Activated T-cell treated with anti-CD3 and anti-CD28 coated beads, Interleukin-2, amount 50 U/mL, for 4 hours (primary cell): ENCODE measurements around the gene ALG14. TPM values are rescaled to one million over a fixed set of nuclear protein-coding genes. Genes with fewer than 3 reads are reported as not detected.
"Not testable (repeated sequence)": the region's sequence is repeated elsewhere in the genome, so short reads cannot be mapped to it uniquely, and the experiment has no call there.

Experiments used
- ATAC-seq, 2 donors: fragments of 200-7000 bp; cut with Tn5 transposase; one replicate each; pipeline ENCODE4 v1.10.0; 2021
- DNase-seq: peaks from one replicate; pipeline ENCODE4 v3.0.0-alpha.2; 2020
- H3K27me3 Mint-ChIP-seq: one replicate; pipeline ENCODE4 v1.8.0; 2021; ENCODE audit warnings: low read depth, mixed read lengths
- H3K36me3 Mint-ChIP-seq: one replicate; pipeline ENCODE4 v1.8.0; 2022; ENCODE audit warnings: mixed read lengths; ENCODE audit not compliant: insufficient read depth
- H3K4me1 Mint-ChIP-seq: one replicate; pipeline ENCODE4 v1.8.0; 2021; ENCODE audit warnings: low read depth, mixed read lengths
- H3K4me3 Mint-ChIP-seq: one replicate; pipeline ENCODE4 v1.8.0; 2021; ENCODE audit warnings: mild to moderate bottlenecking, moderate library complexity, mixed read lengths
- H3K9me3 Mint-ChIP-seq: one replicate; pipeline ENCODE4 v1.8.0; 2021; ENCODE audit warnings: mixed read lengths
- total RNA-seq, 3 donors: library from RNA; stranded (reverse); gene quantifications; one replicate each; pipeline ENCODE4 v1.2.1, GENCODE V29; 2021

The ALG14 gene
- total RNA-seq, 3 donors from 2014 or later = 4.3 to 4.9 (median 4.4) TPM

DNA sequence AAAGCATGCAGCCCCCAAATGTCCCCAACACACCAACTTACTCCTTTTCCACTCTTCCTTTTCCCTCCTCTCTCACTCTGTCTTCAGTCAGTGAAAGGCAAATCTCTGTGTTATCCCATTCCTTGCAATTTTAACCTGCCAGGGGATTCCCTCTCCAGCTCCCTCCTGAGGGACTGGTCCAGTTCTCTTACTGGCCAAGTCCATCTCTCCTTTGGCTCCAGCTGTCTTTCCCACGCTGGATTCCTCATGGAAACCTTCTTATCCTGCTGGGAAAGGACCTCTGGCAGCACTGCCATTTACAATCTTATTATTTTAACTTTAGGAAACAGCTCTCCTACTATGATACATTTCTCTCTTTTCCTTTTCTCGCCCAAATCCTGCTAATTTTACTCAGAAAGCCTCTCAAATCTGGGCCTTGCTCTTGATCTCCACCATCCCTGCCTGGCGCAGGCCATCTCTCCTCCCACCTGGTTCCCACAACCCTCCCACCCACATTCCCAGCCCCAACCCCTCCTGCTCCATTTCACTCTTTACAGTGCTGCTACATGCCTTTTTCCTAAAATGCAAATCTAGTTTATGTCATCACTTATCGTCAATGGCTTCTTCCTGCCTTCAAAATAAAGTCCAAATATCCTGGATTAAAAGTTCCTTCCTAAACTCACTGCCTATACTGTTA is 73.2 kb downstream of the ALG14 start:
- no peak overlapping the region for H3K4me3 Mint-ChIP-seq
- ATAC-seq (no peak), DNase-seq (no peak)
- H3K9me3 Mint-ChIP-seq = no peaks in the 10 kb centered on the region
- no peaks in the 10 kb centered on the region for H3K27me3 Mint-ChIP-seq
- H3K4me1 Mint-ChIP-seq = peaks cover 6% of the 10 kb centered on the region
- peaks cover 1% of the 10 kb centered on the region for H3K36me3 Mint-ChIP-seq

DNA sequence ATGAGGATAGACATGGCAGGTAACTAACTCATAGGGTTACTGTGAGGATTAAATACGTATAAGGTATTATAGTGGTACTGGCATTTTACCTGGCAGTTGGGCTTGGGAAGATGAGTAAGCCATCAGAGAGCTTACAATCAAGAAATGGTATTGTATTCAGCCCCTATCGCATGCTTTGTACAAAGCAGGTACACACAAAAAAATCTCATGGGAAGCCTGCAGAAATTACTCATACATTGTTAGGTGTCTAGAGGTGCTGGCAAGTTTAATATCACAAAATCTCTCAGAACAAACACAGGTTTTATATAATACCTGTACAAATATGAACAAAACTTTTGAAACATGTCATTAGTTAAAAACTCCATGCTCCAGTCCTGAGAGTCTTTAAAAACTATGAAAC is 74.0 kb downstream of the ALG14 start:
- DNase-seq = no peak
- Mint-ChIP-seq H3K36me3 (peaks cover 1% of the 10 kb centered on the region), H3K4me1 (peaks cover 6% of the 10 kb centered on the region), H3K9me3 (no peaks in the 10 kb centered on the region), H3K27me3 (no peaks in the 10 kb centered on the region), H3K4me3 (no peak overlapping the region)
- ATAC-seq = no peak

- Mint-ChIP-seq H3K36me3 (peaks cover 1% of the 10 kb centered on the region), H3K4me1 (peaks cover 6% of the 10 kb centered on the region), H3K4me3 (no peak overlapping the region), H3K27me3 (no peaks in the 10 kb centered on the region), H3K9me3 (no peaks in the 10 kb centered on the region)
- DNase-seq (no peak), ATAC-seq (no peak)
Observed at GRCh38 chr1:94998114-94998513, 74.6 kb downstream of the ALG14 start.

DNA sequence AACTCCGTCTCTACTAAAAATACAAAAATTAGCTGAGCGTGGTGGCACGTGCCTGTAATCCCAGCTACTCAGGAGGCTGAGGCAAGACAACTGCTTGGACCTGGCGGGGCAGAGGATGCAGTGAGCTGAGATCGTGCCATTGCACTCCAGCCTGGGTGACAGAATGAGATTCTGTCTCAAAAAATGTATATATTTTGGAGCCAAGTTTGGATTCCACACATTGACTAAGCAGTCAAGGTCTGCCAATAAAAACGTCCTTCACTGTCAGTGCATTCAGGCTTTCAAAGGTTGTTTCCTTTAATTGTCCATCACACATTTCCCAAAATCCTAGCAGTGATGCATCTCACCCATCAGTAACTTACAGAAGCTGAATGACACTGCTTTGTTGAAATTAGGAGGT is 77.2 kb downstream of the ALG14 start:
- H3K9me3 Mint-ChIP-seq, ATAC-seq, DNase-seq, H3K36me3 Mint-ChIP-seq, H3K27me3 Mint-ChIP-seq, H3K4me1 Mint-ChIP-seq, H3K4me3 Mint-ChIP-seq: not testable (repeated sequence)

GRCh38 chr1:94994805-94995204 is 77.9 kb downstream of the ALG14 start:
- no peak overlapping the region for H3K4me3 Mint-ChIP-seq
- H3K4me1 Mint-ChIP-seq = peaks cover 6% of the 10 kb centered on the region
- H3K36me3 Mint-ChIP-seq = peaks cover 5% of the 10 kb centered on the region
- no peaks in the 10 kb centered on the region for H3K27me3 Mint-ChIP-seq
- ATAC-seq = no peak
- no peak for DNase-seq
- H3K9me3 Mint-ChIP-seq = no peaks in the 10 kb centered on the region

GRCh38 chr1:94993931-94994645 is 78.7 kb downstream of the ALG14 start:
- Mint-ChIP-seq H3K4me3 (no peak overlapping the region), H3K27me3 (no peaks in the 10 kb centered on the region), H3K36me3 (peaks cover 7% of the 10 kb centered on the region), H3K9me3 (no peaks in the 10 kb centered on the region), H3K4me1 (peaks cover 6% of the 10 kb centered on the region)
- ATAC-seq (no peak), DNase-seq (no peak)

GRCh38 chr1:94992863-94993563 is 79.7 kb downstream of the ALG14 start:
- ATAC-seq (no peak), DNase-seq (no peak)
- no peak overlapping the region for H3K4me3 Mint-ChIP-seq
- H3K9me3 Mint-ChIP-seq = no peaks in the 10 kb centered on the region
- peaks cover 6% of the 10 kb centered on the region for H3K4me1 Mint-ChIP-seq
- H3K27me3 Mint-ChIP-seq = no peaks in the 10 kb centered on the region
- peaks cover 7% of the 10 kb centered on the region for H3K36me3 Mint-ChIP-seq

- no peaks in the 10 kb centered on the region for H3K9me3 Mint-ChIP-seq
- H3K4me3 Mint-ChIP-seq = no peak overlapping the region
- ATAC-seq = no peak
- H3K36me3 Mint-ChIP-seq = peaks cover 9% of the 10 kb centered on the region
- no peaks in the 10 kb centered on the region for H3K27me3 Mint-ChIP-seq
- no peak for DNase-seq
- H3K4me1 Mint-ChIP-seq = peaks cover 6% of the 10 kb centered on the region
Observed at GRCh38 chr1:94992161-94992560, 80.6 kb downstream of the ALG14 start.

- no peaks in the 10 kb centered on the region for H3K27me3 Mint-ChIP-seq
- H3K4me1 Mint-ChIP-seq = peaks cover 2% of the 10 kb centered on the region
- no peak overlapping the region for H3K4me3 Mint-ChIP-seq
- peaks cover 13% of the 10 kb centered on the region for H3K36me3 Mint-ChIP-seq
- H3K9me3 Mint-ChIP-seq = no peaks in the 10 kb centered on the region
- no peak for DNase-seq
- no peak for ATAC-seq
Observed at GRCh38 chr1:94989911-94990473, 82.8 kb downstream of the ALG14 start.

- Mint-ChIP-seq H3K4me1 (no peaks in the 10 kb centered on the region), H3K36me3 (peaks cover 13% of the 10 kb centered on the region), H3K4me3 (no peak overlapping the region), H3K9me3 (no peaks in the 10 kb centered on the region), H3K27me3 (no peaks in the 10 kb centered on the region)
- DNase-seq = no peak
- ATAC-seq = no peak
Observed at GRCh38 chr1:94989398-94989797, 83.4 kb downstream of the ALG14 start.

GRCh38 chr1:94988356-94988755 is 84.4 kb downstream of the ALG14 start:
- Mint-ChIP-seq H3K4me1 (no peaks in the 10 kb centered on the region), H3K9me3 (no peaks in the 10 kb centered on the region), H3K36me3 (peaks cover 13% of the 10 kb centered on the region), H3K27me3 (no peaks in the 10 kb centered on the region), H3K4me3 (no peak overlapping the region)
- no peak for DNase-seq
- no peak for ATAC-seq

GRCh38 chr1:94986783-94987182 is 86.0 kb downstream of the ALG14 start:
- Mint-ChIP-seq H3K4me3 (no peak overlapping the region), H3K9me3 (no peaks in the 10 kb centered on the region), H3K36me3 (peaks cover 13% of the 10 kb centered on the region), H3K4me1 (no peaks in the 10 kb centered on the region), H3K27me3 (no peaks in the 10 kb centered on the region)
- ATAC-seq (no peak), DNase-seq (no peak)

DNA sequence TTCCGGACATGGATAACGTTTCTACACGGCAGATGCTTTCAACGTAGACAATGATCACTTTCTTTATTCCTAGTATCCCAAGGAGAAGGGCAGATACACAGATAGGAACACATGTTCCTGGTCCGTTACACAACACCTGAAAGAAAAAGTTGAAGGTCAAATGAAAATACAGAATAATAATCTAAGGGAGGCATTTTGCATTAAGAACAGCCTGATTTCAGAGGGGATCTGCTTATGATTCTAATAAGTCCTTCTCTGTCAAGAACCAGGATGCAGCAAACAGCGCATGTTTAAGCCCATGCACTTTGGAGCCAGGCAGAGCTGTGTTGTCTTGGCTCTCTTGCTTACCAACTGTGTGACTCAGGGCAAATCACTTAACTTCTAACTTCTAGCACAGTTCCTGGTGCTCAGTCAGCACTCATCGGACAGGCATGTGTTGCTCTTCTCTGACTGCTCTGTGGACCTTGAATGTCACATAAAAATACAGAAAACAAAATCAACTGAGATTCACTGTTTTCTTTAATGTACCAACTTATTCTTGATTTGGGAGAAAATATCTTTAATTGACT is 89.5 kb downstream of the ALG14 start:
- Mint-ChIP-seq H3K27me3 (no peaks in the 10 kb centered on the region), H3K9me3 (no peaks in the 10 kb centered on the region), H3K4me3 (no peak overlapping the region), H3K36me3 (peaks cover 7% of the 10 kb centered on the region), H3K4me1 (peaks cover 12% of the 10 kb centered on the region)
- DNase-seq (no peak), ATAC-seq (no peak)

DNA sequence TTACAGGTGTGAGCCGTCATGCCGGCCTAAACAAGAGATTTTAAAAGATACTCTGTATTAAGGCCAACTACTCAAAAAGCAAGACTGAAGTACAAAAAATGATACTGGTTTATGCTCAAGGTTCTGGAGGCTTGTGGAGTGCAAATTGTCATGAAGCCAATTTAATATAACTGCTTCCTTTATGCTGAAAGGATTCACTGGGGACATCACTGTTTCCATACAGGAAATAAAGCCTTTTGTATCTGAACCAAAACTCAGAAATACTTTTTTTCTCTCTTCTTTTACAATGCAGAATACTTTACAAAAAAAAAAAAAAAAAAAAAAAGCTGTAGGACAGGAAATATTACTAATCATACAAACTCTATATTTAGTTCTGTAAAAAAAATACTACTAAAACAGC is 90.4 kb downstream of the ALG14 start:
- ATAC-seq (no peak), DNase-seq (no peak)
- no peaks in the 10 kb centered on the region for H3K27me3 Mint-ChIP-seq
- H3K9me3 Mint-ChIP-seq = no peaks in the 10 kb centered on the region
- H3K4me3 Mint-ChIP-seq = no peak overlapping the region
- H3K4me1 Mint-ChIP-seq = peaks cover 12% of the 10 kb centered on the region
- H3K36me3 Mint-ChIP-seq = peaks cover 6% of the 10 kb centered on the region
